GM18867 (cell line): Measurements from ENCODE around the gene PMM1.
"Not testable (repeated sequence)": the region's sequence is repeated elsewhere in the genome, so short reads cannot be mapped to it uniquely, and the experiment has no call there.

Experiments used
- ATAC-seq: cut with Tn5 transposase; IDR thresholded peaks from one replicate; pipeline ENCODE4 v1.9.1; 2021; ENCODE audit warnings: mild to moderate bottlenecking, moderate library complexity; ENCODE audit not compliant: unreplicated experiment

Gene PMM1

DNA sequence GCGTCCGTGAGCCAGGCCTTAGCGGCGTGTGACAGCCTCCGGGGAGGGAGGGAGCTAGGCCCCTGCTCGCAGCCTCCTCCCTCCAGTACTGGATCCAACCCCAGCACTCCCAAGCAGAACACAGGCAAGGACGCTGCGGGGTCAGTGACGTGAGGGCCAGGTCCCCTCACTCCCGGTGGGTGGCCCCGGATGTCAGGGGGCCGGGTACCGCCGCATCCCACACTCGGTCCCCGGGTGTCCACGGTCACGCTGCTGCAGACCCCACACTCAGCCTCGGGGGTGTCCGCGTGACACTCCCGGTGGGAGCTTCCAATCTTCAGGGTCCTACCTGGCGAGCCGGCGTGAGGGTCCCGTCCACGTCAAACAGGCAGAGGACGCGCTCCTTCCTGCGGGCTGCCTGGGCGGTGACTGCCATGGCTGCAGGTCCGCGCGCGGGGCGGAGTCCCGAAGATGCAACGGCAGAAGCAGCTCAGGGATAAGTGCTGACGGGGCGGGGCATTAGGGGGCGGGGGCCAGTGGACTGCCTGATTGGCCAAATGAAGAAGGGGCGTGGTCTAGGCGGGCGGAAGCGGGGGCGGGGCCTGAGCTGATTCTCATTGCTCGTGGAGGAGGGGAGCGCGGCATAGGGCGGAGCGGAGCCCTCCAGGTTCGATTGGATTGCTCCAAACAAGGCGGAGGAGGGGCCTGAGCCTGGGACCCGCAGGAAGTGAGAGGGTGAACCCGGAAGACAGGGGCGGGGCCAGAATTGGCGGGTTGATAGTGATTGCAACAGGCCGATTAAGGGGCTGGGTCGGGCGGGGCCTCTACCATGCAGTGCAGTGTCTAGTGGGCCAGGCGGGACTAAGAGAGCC, at the start of gene PMM1:
Gene PMM1, minus strand, starts transcription at position 450 of the 851 bp plus-strand sequence. Its CDS starts 35 bp downstream, at position 415.
- peak; percentile 89 for ATAC-seq

DNA sequence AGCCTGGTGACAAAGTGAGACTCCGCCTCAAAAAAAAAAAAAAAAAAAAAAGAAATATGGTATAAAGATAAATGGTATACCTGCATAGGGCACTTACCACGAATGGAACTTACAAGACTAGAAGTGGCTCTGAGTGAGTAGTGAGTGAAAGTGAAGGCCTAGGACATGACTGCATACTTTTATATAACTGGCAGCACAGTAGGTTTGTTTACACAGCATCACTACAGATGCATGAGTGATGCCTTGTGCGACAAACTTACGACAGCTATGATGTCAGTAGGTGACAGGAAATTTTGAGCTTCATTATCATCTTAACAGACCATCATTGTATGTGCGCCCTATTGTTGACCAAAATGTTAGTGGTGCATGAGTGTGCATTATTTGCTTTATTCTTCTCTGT, 49.1 kb upstream of the PMM1 start:
- no peak for ATAC-seq

DNA sequence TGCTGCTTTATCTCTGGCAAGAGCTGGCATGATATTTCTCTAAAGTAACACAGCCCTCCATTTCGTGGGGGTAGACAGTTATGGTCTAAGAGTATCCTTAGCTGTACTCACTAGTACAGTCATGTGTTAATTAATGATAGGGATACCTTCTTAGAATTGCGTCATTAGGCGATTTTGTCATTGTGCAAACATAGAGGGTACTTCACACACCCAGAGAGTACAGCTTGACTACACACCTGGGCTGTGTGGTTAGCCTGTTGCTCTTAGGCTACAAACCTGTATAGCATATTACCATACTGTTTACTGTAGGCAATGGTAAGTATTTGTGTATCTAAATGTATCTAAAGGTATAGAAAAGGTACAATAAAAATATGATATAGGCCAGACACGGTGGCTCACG, 48.5 kb upstream of the PMM1 start:
- no peak for ATAC-seq

DNA sequence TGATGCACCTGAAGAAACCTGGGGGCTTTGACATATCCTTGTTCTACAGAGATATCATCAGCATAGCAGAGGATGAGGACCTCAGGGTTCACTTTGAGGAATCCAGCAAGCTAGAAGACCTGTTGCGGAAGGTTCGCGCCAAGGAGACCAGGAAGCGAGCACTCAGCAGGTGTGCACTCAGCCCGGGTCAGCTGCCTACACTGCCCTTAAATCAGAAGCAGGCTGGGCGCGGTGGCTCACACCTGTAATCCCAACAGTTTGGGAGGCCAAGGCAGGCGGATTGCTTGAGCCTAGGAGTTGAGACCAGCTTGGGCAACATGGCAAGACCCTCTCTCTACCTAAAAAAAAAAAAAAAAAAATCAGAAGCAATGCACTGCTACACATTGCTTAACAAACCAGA, 48.0 kb upstream of the PMM1 start:
- not testable (repeated sequence) for ATAC-seq

- ATAC-seq: no peak
Measured at GRCh38 chr22:41636467-41636866, 46.8 kb upstream of the PMM1 start.

GRCh38 chr22:41634610-41635009, 45.0 kb upstream of the PMM1 start:
- ATAC-seq: not testable (repeated sequence)

GRCh38 chr22:41631615-41632014, 42.0 kb upstream of the PMM1 start:
- ATAC-seq: not testable (repeated sequence)

GRCh38 chr22:41631115-41631514, 41.5 kb upstream of the PMM1 start:
- not testable (repeated sequence) for ATAC-seq

DNA sequence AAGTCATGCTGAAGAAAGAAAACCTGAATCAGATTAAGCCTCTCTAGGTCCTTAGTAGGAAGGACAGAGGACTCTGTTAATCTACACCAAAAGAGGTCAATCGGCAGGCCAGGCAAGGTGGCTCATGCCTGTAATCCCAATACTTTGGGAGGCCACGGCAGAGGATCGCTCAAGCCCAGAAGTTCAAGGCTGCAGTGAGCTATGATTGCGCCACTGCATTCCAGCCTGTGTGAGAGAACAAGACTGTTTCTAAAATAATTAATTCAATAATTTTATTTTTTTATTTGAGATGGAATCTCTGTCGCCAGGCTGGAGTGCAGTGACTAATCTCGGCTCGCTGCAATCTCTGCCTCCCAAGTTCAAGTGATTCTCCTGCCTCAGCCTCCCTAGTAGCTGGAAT, 35.9 kb upstream of the PMM1 start:
- no peak for ATAC-seq

DNA sequence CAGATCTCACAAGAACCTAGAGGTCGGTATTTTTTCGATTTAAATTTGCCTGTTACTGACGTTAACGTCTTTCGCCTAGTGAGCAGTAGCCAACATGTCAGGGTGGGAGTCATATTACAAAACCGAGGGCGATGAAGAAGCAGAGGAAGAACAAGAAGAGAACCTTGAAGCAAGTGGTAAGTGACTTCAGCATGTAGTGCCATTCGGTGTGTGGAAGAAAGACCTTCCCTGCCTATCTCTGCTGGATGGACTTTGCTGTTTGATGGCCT, 32.2 kb upstream of the PMM1 start:
- ATAC-seq: no peak

DNA sequence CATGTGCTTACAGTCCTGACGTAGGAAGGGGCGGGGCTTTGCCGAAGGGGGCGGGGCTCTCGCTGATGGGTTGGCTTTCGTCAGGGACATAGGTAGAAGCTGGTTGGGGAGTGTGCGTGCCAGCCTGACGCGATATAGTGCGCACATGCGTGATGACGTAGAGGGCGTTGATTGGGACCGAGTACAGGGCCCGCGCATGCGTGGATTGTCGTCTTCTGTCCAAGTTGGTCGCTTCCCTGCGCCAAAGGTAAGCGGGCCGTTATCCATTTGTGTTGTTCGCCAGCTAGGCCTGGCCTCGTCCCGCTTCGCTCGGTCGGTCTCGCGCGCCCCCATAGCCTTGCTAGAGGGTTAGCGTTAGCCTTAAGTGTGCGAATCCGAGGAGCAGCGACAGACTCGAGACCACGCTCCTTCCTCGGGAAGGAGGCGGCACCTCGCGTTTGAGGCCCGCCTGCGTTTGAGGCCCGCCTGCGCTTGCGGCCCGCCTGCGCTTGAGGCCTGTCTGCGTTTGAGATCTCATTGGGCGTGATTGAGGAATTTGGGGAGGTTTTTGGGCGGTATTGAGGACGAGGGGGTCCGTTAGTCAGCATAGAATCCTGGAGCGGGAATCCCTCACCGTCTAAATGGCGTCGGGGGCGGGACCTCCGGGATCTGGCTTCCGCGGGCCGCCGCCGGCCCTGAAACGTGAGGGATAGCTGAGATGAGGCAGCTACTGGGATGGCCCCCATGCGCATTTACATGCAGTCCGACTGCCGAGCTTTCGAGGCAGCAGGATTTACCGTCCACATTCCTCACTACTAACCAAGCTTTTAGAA, 31.7 kb upstream of the PMM1 start, which contains the start of gene XRCC6:
Gene XRCC6, plus strand, starts transcription at position 197 of the 812 bp plus-strand sequence. CDS start 710 bp downstream, outside the sequence.
- ATAC-seq: peak; percentile 79

- ATAC-seq: peak; percentile 25
Measured at GRCh38 chr22:41620589-41621098, 31.0 kb upstream of the PMM1 start, which contains the start of gene DESI1. Gene DESI1, minus strand, starts transcription at chr22:41621043. Its CDS starts 204 bp downstream, at chr22:41620839.

- ATAC-seq: peak; percentile 8
Measured at GRCh38 chr22:41619979-41620588, 30.4 kb upstream of the PMM1 start.

DNA sequence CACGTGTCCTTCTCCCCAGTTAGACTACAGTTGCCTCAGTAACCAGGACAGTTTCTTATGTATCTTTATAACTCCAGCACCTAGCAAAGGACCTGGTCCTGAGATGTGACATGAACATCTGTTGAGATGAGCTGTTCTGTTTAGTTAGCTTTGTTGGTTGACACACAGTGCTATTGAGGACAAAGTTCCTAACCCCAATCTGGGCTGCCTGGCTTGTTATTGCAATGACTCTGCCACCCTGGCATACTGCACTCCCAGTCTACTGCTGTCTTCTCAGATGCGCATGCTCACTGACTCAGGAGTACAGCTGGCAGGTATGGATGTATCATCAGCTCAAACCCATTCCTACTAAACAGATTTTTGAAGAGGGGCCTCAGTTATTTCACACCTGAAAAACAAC, 23.8 kb upstream of the PMM1 start:
- ATAC-seq: no peak

- ATAC-seq: no peak
Measured at GRCh38 chr22:41612603-41613306, 23.1 kb upstream of the PMM1 start.

- ATAC-seq: no peak
Measured at GRCh38 chr22:41608386-41608785, 18.7 kb upstream of the PMM1 start.

- peak; percentile 62 for ATAC-seq
Measured at GRCh38 chr22:41603873-41604332, 14.3 kb upstream of the PMM1 start.

- no peak for ATAC-seq
Measured at GRCh38 chr22:41600976-41601375, 11.3 kb upstream of the PMM1 start.

- no peak for ATAC-seq
Measured at GRCh38 chr22:41598891-41599635, 9.4 kb upstream of the PMM1 start.

- ATAC-seq: no peak
Measured at GRCh38 chr22:41598081-41598480, 8.4 kb upstream of the PMM1 start.
